HepG2 (cell line): Measurements from ENCODE around the gene VGLL4. TPM values are rescaled to one million over a fixed set of nuclear protein-coding genes. Genes with fewer than 3 reads are reported as not detected.

Experiments
- ATRX ChIP-seq: sonication (generic); formaldehyde crosslinking; IDR thresholded peaks from 2 replicates; pipeline ENCODE4 v1.4.0; 2020; ENCODE audit warnings: missing genetic modification reagents, borderline replicate concordance
- CBX5 ChIP-seq: sonication (generic); formaldehyde crosslinking; IDR thresholded peaks from 2 replicates; pipeline ENCODE4 v1.4.0; 2020; ENCODE audit warnings: missing genetic modification reagents, borderline replicate concordance
- CEBPZ ChIP-seq: IDR thresholded peaks from 2 replicates; pipeline ENCODE4 v1.6.1; 2012; ENCODE audit warnings: low read length, improper control_type of control experiment
- HBP1 ChIP-seq: IDR thresholded peaks from 2 replicates; pipeline ENCODE4 v1.6.1; 2016; ENCODE audit warnings: low read depth, control low read depth
- LBX2 ChIP-seq: sonication (generic); formaldehyde crosslinking; IDR thresholded peaks from 2 replicates; pipeline ENCODE4 v1.5.0; 2020; ENCODE audit warnings: missing genetic modification reagents, mild to moderate bottlenecking, borderline replicate concordance
- MEIS2 ChIP-seq: sonication (generic); formaldehyde crosslinking; IDR thresholded peaks from 2 replicates; pipeline ENCODE4 v1.9.0; 2021; ENCODE audit warnings: mild to moderate bottlenecking, missing genetic modification reagents
- MTF2 ChIP-seq: sonication (generic); formaldehyde crosslinking; IDR thresholded peaks from 2 replicates; pipeline ENCODE4 v1.5.0; 2020; ENCODE audit warnings: missing genetic modification reagents, borderline replicate concordance
- NFE2L2 ChIP-seq: fragments of 150-350 bp; IDR thresholded peaks from 2 replicates; pipeline ENCODE4 v1.6.1; 2014; ENCODE audit warnings: low read length
- PHF5A ChIP-seq: IDR thresholded peaks from one replicate; pipeline ENCODE4 v1.6.1; 2018; ENCODE audit warnings: low read depth, missing genetic modification reagents; ENCODE audit not compliant: unreplicated experiment
- RFX5 ChIP-seq: IDR thresholded peaks from 2 replicates; pipeline ENCODE4 v1.6.1; 2011; ENCODE audit warnings: low read depth, low read length, improper control_type of control experiment
- SMAD1 ChIP-seq: sonication (generic); formaldehyde crosslinking; IDR thresholded peaks from 2 replicates; pipeline ENCODE4 v1.4.0; 2020; ENCODE audit warnings: missing genetic modification reagents, low read depth, mild to moderate bottlenecking, borderline replicate concordance
- TFDP1 ChIP-seq: IDR thresholded peaks from 2 replicates; pipeline ENCODE4 v1.6.1; 2016; ENCODE audit warnings: missing compliant biosample characterization, missing genetic modification reagents, borderline replicate concordance
- THYN1 ChIP-seq: sonication (generic); formaldehyde crosslinking; IDR thresholded peaks from 2 replicates; pipeline ENCODE4 v1.8.1; 2023; ENCODE audit warnings: low read depth, mild to moderate bottlenecking, moderate library complexity, missing genetic modification reagents, borderline replicate concordance
- YEATS4 ChIP-seq: sonication (generic); formaldehyde crosslinking; IDR thresholded peaks from 2 replicates; pipeline ENCODE4 v1.4.0; 2020; ENCODE audit warnings: missing genetic modification reagents, borderline replicate concordance
- ZBTB42 ChIP-seq: sonication (generic); formaldehyde crosslinking; IDR thresholded peaks from 2 replicates; pipeline ENCODE4 v1.5.0; 2020; ENCODE audit warnings: mild to moderate bottlenecking, missing genetic modification reagents
- ZFP82 ChIP-seq: sonication (generic); formaldehyde crosslinking; IDR thresholded peaks from 2 replicates; pipeline ENCODE4 v1.5.1; 2020; ENCODE audit warnings: mild to moderate bottlenecking, missing genetic modification reagents, borderline replicate concordance
- ZNF44 ChIP-seq: sonication (generic); formaldehyde crosslinking; IDR thresholded peaks from 2 replicates; pipeline ENCODE4 v1.5.1; 2020; ENCODE audit warnings: mild to moderate bottlenecking, missing genetic modification reagents
- ZNF513 ChIP-seq: sonication (generic); formaldehyde crosslinking; conservative IDR thresholded peaks from 2 replicates; pipeline ENCODE4 v1.5.0; 2020; ENCODE audit warnings: missing genetic modification reagents
- ZNF552 ChIP-seq: sonication (generic); formaldehyde crosslinking; IDR thresholded peaks from 2 replicates; pipeline ENCODE4 v1.9.0; 2022; ENCODE audit warnings: missing genetic modification reagents, mild to moderate bottlenecking, borderline replicate concordance
- ZNF567 ChIP-seq: sonication (generic); formaldehyde crosslinking; IDR thresholded peaks from 2 replicates; pipeline ENCODE4 v1.8.1; 2023; ENCODE audit warnings: mild to moderate bottlenecking, missing genetic modification reagents, borderline replicate concordance
- ZNF619 ChIP-seq: sonication (generic); formaldehyde crosslinking; IDR thresholded peaks from 2 replicates; pipeline ENCODE4 v1.4.0; 2020; ENCODE audit warnings: mild to moderate bottlenecking, missing genetic modification reagents
- ZNF737 ChIP-seq: sonication (generic); formaldehyde crosslinking; IDR thresholded peaks from 2 replicates; pipeline ENCODE4 v1.5.0; 2020; ENCODE audit warnings: missing genetic modification reagents, mild to moderate bottlenecking, borderline replicate concordance
- polyA plus RNA-seq, 8 experiments: library from polyadenylated mRNA; depleted of rRNA in 3 of 8; stranded (reverse) in 7 of 8; unstranded in 1 of 8; fragments of >200 nt; fragmentation: Illumina TruSeq in 4 of 8; extraction: Trizol in 4 of 8; gene quantifications; 2 replicates each; pipeline versions ENCODE4 v1.2.1 to v1.2.3, GENCODE V29; 2011 to 2016; ENCODE audit warnings: low read depth in 4 of 8, missing spikeins in 1 of 8, mixed read lengths in 1 of 8; ENCODE audit not compliant: insufficient read depth in 1 of 8
- total RNA-seq, 5 experiments: library from RNA; depleted of rRNA; stranded (reverse); fragments of >200 nt; fragmentation: Illumina TruSeq; extraction: Trizol; gene quantifications; 2 replicates each; pipeline ENCODE4 v1.2.3, GENCODE V29; 2016; ENCODE audit warnings: low read depth in 1 of 5

VGLL4 gene
- total and polyA plus RNA-seq, 2 of the 13 experiments (the other 11 are each of a cell fraction or from before 2014, with no cell fraction given): 23.2 to 39.0 TPM

- TF ChIP-seq ZNF737 (CRISPR knock-in tag) (no peak), MTF2 (CRISPR knock-in tag) (no peak), HBP1 (CRISPR knock-in tag) (no peak), ZNF513 (CRISPR knock-in tag) (no peak), PHF5A (peak; percentile 59), ZNF44 (CRISPR knock-in tag) (no peak), LBX2 (CRISPR knock-in tag) (no peak), YEATS4 (CRISPR knock-in tag) (no peak), ZNF567 (CRISPR knock-in tag) (no peak), ZBTB42 (CRISPR knock-in tag) (no peak), ZFP82 (CRISPR knock-in tag) (no peak), TFDP1 (CRISPR knock-in tag) (no peak), RFX5 (0 out of 2 replicates have a peak, but pooled peaks have one; percentile 36), ZNF619 (no peak), SMAD1 (CRISPR knock-in tag) (no peak), THYN1 (CRISPR knock-in tag) (no peak), MEIS2 (peak; percentile 98), CBX5 (CRISPR knock-in tag) (no peak; the same call in 1 of the 2 replicates), ATRX (CRISPR knock-in tag) (no peak), NFE2L2 (no peak), ZNF552 (CRISPR knock-in tag) (no peak), CEBPZ (no peak)
Measured at GRCh38 chr3:11618904-11619303, 24.8 kb downstream of the VGLL4 start (continued).
